Astrocyte of the cerebellum (primary cell): ENCODE measurements around the gene SUDS3.
"Not testable (repeated sequence)": the region's sequence is repeated elsewhere in the genome, so short reads cannot be mapped to it uniquely, and the experiment has no call there.

Source experiments
- DNase-seq: peaks from one replicate; pipeline ENCODE4 v3.0.0-alpha.2; 2011; ENCODE audit warnings: low read depth
- H3K4me3 ChIP-seq: 2 replicates; pipeline ENCODE4 v1.5.1; 2011; ENCODE audit warnings: mild to moderate bottlenecking, low read depth, low read length, moderate library complexity
- CTCF ChIP-seq: IDR thresholded peaks from 2 replicates; pipeline ENCODE4 v1.5.1; 2012; ENCODE audit warnings: low read length, low read depth, moderate library complexity, mild to moderate bottlenecking; ENCODE audit errors: missing control alignments
- in situ Hi-C: cut with HindIII; loops from 2 replicates; pipeline ENCODE4 v1.10.0; 2017; ENCODE audit warnings: low sequenced_read_pairs

The SUDS3 gene

DNA sequence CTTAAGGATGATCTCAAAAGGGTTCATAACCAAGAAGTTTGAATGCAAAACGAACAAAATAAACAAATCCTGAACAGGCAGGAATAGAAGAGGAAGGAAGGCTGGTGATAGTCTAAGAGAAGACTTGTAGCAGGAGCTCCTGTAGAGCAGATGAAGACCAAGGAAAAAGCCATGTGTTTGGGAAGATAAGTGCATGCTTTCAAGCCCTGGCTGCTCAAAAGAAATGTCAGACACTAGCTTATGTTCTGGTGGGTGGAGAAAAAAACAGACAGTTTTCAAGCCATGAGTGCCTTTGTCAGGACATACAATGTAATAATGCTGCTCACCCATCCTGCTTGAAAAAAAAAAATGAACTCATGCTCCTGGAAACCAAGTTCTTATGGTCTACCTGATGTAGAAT lies 31.0 kb upstream of the SUDS3 start:
- TF ChIP-seq CTCF = no peak
- H3K4me3 ChIP-seq = no peak overlapping the region
- no peak for DNase-seq
- in situ Hi-C loops = no loop called here

GRCh38 chr12:118346895-118347294 lies 29.5 kb upstream of the SUDS3 start:
- no peak for DNase-seq
- TF ChIP-seq CTCF = no peak
- in situ Hi-C loops = no loop called here
- H3K4me3 ChIP-seq = no peak overlapping the region

DNA sequence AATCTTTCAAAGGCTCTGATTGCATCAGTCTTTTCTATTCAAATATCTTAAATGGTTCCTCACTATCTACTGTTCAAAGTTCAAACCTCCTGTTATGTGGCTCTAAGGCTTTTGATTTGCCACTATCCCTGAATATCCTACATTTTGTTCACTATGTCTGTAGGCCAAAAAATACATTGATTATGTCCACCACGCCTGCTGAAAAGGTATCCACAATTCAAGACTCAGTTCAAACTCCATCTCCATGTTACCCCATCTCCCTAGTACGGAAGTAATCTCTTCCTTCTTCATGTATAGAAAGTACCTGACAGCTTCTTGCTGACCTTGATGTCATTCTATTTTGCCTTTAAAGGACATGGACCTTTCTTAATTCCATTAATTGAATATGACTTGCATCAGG lies 28.4 kb upstream of the SUDS3 start:
- in situ Hi-C loops = no loop called here
- no peak overlapping the region for H3K4me3 ChIP-seq
- DNase-seq = no peak
- no peak for TF ChIP-seq CTCF

GRCh38 chr12:118350908-118351559 lies 25.3 kb upstream of the SUDS3 start:
- no peak overlapping the region for H3K4me3 ChIP-seq
- in situ Hi-C loops = no loop called here
- DNase-seq = no peak
- no peak for TF ChIP-seq CTCF

DNA sequence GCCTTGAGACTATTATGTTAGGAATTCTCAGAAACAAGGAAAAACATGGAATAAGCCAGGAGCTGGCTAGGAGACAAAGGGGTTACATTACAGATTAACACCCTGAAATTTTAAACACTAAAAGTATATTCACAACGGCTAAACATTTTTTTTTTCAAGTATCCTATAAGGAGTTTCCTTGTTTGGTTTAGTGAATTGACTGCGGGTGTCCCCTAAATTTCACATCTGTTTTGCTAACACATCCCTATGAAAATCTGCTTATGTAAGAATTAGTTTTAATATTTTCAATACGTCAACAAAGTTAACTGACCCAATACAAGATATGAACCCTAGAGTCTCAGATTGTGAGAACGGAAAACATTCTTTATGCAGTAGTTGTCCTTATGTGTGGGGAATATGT lies 22.6 kb upstream of the SUDS3 start:
- in situ Hi-C loops = no loop called here
- no peak for TF ChIP-seq CTCF
- no peak for DNase-seq

GRCh38 chr12:118354503-118354902 lies 21.9 kb upstream of the SUDS3 start:
- in situ Hi-C loops, DNase-seq, H3K4me3 ChIP-seq: not testable (repeated sequence)

More for the DNA sequence above, 22.6 kb upstream of the SUDS3 start:
- no peak overlapping the region for H3K4me3 ChIP-seq

GRCh38 chr12:118354903-118355302 lies 21.5 kb upstream of the SUDS3 start:
- no peak for DNase-seq
- in situ Hi-C loops = no loop called here
- no peak overlapping the region for H3K4me3 ChIP-seq
- TF ChIP-seq CTCF = no peak
